Effector CD4-positive, alpha-beta T cell (primary cell): Measurements from ENCODE around the gene RBPJ.

Source experiments
- DNase-seq: peaks from one replicate; pipeline ENCODE4 v3.0.0-alpha.2; 2020

Gene RBPJ

GRCh38 chr4:26463386-26463785, 142.6 kb downstream of the RBPJ start:
- DNase-seq: no peak

GRCh38 chr4:26464420-26465095, 143.7 kb downstream of the RBPJ start:
- DNase-seq: no peak

- DNase-seq: no peak
These were observed 145.9 kb downstream of the RBPJ start for GRCh38 chr4:26466578-26467270.

- DNase-seq: no peak
These were observed 146.9 kb downstream of the RBPJ start for GRCh38 chr4:26467724-26468123.

- DNase-seq: no peak
These were observed 147.6 kb downstream of the RBPJ start for GRCh38 chr4:26468283-26468949.

- no peak for DNase-seq
These were observed 148.2 kb downstream of the RBPJ start for GRCh38 chr4:26468977-26469376.

- DNase-seq: no peak
These were observed 151.1 kb downstream of the RBPJ start for GRCh38 chr4:26471890-26472289.

- no peak for DNase-seq
These were observed 153.1 kb downstream of the RBPJ start for GRCh38 chr4:26473893-26474292.

GRCh38 chr4:26474551-26474950, 153.7 kb downstream of the RBPJ start:
- DNase-seq: no peak

- no peak for DNase-seq
These were observed 154.9 kb downstream of the RBPJ start for GRCh38 chr4:26475716-26476115.

GRCh38 chr4:26476545-26476944, 155.7 kb downstream of the RBPJ start:
- no peak for DNase-seq

GRCh38 chr4:26478330-26478729, 157.5 kb downstream of the RBPJ start:
- no peak for DNase-seq

- no peak for DNase-seq
These were observed 162.0 kb downstream of the RBPJ start for GRCh38 chr4:26482508-26483462.

GRCh38 chr4:26484032-26484515, 163.3 kb downstream of the RBPJ start:
- no peak for DNase-seq

- DNase-seq: no peak
These were observed 163.7 kb downstream of the RBPJ start for GRCh38 chr4:26484516-26484915.
